Raji (cell line): ENCODE results near the gene EPSTI1.

ENCODE experiments used
- POLR2A ChIP-seq: IDR thresholded peaks from 2 replicates; pipeline ENCODE4 v1.6.1; 2011; ENCODE audit warnings: low read depth, low read length, control low read depth; ENCODE audit not compliant: insufficient read depth

EPSTI1 gene

DNA sequence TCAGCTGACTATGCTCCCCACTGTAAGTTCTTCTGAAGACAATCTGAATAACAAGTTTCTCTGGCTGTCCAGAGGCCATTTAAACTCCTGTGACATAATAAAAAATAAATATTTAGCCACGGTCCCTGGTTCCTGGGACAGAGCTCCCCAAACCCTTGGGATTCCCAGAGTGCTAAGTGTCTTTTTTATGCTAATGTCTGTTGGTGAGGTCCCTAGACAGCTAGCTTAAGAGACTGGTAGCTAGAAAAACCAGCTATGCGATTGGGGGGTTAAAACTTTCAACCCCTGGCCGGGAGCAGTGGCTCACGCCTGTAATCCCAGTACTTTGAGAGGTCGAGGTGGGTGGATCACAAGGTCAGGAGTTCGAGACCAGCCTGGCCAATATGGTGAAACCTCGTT lies 5.9 kb downstream of the EPSTI1 start:
- no peak for TF ChIP-seq POLR2A

DNA sequence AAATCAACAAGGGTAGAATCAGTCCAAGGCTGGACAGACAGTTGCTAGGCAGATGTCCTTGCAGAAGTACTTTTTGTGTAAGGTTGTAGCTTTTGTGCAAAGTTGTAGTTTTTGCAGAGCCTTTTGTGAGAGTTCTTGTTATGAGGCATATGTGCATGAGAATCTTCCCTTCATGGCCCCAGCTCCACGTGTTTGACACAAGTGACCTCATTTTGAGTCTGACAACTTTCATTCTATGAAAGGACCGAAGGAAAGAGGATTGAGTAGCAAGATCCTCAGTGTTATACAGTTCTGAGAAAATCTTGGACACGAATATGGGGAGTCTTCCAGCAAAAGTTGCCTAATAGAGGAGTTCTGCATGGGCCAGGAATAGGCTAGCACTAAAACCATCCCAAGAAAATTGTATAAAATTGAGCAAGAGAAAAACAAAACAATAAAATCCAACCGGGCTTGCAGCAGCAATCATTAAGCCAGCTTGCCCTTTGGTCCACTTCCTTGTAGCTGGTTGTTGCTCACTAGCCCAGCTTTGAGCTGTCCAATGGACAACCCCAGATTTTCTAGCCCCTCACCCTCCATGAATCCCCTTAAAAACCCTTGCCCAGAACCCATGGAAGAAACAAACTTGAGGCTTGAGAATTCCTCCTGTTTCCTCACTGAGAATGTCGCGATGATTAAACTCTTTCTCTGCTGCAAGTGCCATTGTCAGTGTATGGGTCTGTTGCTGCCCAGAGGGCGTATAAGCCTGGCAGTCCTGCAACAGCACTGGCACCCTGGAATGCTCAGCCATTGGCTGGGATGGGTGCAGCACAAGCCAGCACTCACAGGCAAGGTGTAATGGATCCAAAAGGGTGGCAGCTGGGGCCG lies 6.5 kb downstream of the EPSTI1 start:
- TF ChIP-seq POLR2A, result no peak

GRCh38 chr13:42984691-42985090 lies 7.3 kb downstream of the EPSTI1 start:
- TF ChIP-seq POLR2A, result no peak

DNA sequence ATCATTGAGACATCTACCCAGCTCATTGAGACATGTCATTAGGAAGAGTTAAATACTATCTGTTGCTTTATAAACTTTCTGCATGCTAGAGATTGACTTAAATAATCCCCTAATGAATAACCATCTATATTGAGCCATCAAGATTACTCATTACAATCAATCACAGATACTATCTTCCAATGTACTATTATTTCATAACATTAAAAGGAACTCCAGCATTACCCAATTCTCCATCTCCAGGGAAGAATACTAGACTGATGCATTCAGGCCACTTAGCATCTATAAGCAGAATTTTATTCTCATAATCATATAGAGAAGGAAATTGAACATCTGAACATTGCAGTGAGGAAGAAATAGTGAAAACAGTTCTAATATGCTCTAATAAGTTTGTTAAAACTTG lies 8.0 kb downstream of the EPSTI1 start:
- TF ChIP-seq POLR2A, result no peak

DNA sequence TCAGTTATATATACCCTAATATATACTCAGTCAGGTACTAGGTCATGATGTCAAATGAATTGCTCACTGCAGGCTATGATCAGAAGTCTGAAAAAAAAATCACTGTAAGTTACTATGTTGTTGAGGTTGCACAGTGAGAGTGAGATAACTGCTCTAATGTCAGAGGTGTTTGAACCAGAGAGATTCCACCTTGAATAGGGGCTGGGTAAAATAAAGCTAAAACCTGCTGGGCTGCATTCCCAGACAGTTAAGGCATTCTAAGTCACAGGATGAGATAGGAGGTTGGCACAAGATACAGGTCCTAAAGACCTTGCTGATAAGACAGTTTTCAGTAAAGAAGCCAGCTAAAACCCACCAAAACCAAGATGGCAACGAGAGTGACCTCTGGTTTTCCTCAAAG lies 10.2 kb downstream of the EPSTI1 start:
- no peak for TF ChIP-seq POLR2A

DNA sequence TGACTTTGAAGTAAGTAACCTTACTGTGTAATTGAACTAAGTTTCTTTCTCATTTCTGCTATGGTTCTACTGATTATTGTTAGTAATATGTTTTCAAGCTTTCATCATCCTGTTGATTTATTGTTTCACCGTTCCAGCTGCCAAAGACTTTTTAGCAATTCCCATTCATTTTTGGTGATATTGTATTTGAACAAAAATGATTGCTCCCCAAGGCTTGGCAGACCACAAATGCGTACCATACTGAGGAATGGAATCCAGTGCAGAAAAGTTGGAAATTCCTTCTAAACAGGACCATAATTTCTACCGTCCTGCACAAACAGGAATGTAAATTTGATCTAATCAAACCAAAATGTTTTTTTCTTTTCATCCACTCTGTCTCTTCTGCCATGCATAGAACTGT lies 10.7 kb downstream of the EPSTI1 start:
- no peak for TF ChIP-seq POLR2A

GRCh38 chr13:42977219-42977659 lies 14.8 kb downstream of the EPSTI1 start:
- TF ChIP-seq POLR2A, result no peak

- no peak for TF ChIP-seq POLR2A
Observed at GRCh38 chr13:42976066-42976465, 16.0 kb downstream of the EPSTI1 start.

DNA sequence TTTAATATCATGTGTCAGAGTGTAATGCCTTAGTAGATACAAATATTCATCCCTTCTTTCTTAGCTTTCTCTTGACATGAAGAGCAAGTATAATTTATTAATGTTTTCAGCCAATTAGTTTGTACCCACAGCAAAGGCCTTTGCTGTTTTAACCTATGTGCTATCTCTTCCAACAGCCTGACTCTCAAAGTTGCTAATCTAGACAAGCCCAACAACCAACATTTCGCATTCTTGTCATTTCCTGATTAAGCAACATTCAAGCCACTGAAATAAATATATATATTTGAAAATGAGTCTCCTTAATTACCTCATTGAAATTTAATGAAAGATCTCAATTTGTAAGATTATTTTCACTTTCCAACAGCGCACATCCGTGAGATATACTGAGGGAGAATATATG lies 18.5 kb downstream of the EPSTI1 start:
- TF ChIP-seq POLR2A, result no peak

DNA sequence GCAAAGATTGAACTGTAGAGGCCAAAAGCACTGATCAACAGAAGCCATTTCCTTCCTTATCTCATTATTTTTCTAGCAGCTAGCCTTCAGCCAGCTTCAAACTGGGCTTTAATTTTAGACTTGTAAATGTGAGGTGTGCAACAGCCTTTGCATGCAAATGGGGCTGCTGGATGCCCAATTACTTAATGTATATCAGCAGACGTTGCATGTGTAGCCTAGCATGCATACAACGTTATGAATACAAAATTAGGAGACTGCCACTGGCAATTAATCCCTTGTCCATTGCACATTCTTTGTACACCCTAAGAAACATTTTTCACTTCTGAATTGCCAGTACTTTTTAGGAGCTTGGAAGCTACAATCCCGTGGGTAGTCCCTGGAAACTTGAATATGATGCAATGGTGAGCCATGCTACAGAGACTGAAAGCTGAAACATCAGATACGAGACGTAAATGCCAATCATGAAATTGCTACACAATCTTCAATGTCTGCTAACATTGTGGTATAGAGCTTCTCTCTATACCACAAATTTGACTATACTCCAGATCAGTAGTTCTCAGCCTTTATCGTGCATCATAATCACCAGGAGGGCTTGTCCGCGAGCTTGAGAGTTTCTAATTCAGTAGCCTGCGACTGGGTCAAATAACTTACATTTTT lies 20.2 kb downstream of the EPSTI1 start:
- 0 out of 2 replicates have a peak, but pooled peaks have one; percentile 15 for TF ChIP-seq POLR2A

DNA sequence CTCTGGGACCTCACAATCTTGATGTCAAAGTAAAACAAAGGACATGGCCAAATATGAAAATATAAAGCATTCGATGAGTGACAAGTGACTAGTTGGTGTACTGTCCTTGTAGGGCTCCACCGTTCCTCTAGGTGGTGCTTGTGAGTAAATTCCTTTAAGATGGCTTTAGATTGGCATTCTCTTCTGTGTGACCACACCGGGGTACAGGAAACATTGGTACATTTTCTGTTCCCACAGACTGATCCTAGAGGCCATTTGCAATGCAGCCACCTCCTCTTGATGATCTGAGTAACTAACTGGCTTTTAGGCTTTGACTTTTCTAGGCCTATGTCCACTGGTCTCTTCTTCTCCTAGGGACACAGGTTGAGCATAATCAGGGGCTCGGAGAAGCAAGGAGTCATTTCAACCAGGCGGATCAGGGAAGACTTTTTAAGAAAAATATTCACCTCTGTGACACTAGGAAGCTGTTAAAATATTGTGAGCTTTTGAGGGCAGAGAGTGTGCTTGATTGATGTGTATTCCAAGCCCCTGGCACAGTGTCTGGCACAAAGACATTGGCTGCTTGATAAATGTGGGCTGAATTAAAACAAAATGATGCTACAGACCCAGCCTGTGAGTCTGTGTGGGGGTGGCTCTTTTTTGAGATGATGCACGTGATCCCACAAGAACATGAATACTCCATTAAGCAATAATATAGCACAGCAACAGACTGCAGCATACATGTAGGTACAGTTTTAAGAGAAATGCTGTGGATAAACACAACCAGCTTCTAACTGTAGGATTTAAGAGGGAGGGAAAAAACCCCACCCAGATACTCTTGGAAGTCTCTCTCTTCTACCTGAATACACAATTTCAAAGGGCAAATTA lies 21.0 kb downstream of the EPSTI1 start:
- no peak for TF ChIP-seq POLR2A

GRCh38 chr13:42969565-42970172 lies 22.4 kb downstream of the EPSTI1 start:
- TF ChIP-seq POLR2A, result no peak

DNA sequence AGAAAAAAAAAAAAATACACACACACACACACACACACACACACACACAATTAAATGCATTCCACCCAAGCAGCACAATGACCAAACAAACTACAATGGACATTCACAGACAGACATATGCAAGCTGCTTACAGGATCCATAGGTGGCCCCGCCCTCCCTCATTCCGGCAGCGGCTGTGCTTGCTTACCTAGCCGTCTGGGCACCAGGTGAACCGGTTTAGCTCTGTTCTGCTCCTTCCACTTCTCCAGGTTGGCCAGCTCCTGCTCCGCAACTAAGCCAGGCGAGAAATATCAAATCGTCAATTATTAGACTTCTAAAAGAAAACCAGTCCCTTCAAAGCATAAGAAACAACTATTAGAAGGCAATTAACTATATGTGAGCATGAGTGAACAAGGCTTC lies 23.1 kb downstream of the EPSTI1 start:
- no peak for TF ChIP-seq POLR2A

DNA sequence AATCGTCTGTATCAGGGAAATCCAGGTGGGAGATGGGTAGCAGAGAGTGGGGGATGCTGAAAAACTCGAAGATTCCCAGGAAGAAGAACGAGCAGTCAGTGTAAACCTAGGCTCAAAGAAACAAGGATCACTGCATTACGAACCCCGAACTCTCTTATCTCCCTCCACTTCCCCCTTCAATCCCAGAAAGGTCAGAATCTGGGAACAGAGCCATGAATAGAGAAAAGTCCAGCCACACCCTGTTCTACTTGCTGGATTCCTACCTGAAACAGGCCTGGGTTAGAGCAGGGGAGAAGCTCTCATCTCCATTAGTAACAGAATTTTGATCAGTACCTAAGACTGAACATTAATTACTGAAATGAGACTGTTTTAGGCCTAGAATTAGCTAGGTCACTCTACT lies 24.4 kb downstream of the EPSTI1 start:
- no peak for TF ChIP-seq POLR2A

DNA sequence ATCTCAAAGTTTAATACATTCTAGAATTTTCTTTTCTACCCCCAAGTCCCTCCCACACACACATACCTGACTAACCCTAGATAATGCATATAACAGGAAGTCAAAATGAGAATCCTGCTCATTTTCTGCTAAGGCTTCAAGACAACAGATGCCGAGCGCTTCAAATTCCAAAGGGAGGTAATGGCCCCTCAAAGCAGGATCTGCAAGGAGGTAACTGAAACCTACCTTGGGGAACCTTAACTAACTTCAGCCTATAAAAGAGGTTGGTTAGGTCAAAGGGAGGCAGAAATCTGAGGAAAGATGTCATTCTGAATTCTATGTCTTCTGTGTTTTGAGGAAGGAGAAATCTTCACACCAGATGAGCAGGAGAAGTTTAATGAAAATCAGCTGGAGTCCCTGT lies 26.8 kb downstream of the EPSTI1 start:
- no peak for TF ChIP-seq POLR2A
